Liver (tissue), 3 donors: ENCODE results near the gene COX10.

Experiments used
- CTCF ChIP-seq: fragments of 150-350 bp; IDR thresholded peaks from 2 replicates; pipeline ENCODE4 v1.5.1; 2017; ENCODE audit warnings: improper control_type of control experiment, low read depth, low read length; ENCODE audit not compliant: missing input control
- FOXA1 ChIP-seq: IDR thresholded peaks from 2 replicates; pipeline ENCODE4 v1.6.1; 2016; ENCODE audit warnings: antibody characterized with exemption
- JUND ChIP-seq, 2 donors: IDR thresholded peaks; 2 replicates each; pipeline ENCODE4 v1.6.1; 2016; ENCODE audit warnings: antibody characterized with exemption in 2 of 2
- MAX ChIP-seq: IDR thresholded peaks from 2 replicates; pipeline ENCODE4 v1.6.1; 2016; ENCODE audit warnings: antibody characterized with exemption
- RAD21 ChIP-seq, 2 donors: IDR thresholded peaks; 2 replicates each; pipeline ENCODE4 v1.6.1; 2016; ENCODE audit warnings: antibody characterized with exemption in 2 of 2, mild to moderate bottlenecking in 2 of 2
- REST ChIP-seq: IDR thresholded peaks from 2 replicates; pipeline ENCODE4 v1.6.1; 2016; ENCODE audit warnings: antibody characterized with exemption, mild to moderate bottlenecking
- SP1 ChIP-seq: IDR thresholded peaks from 2 replicates; pipeline ENCODE4 v1.6.1; 2018; ENCODE audit warnings: antibody characterized with exemption, mild to moderate bottlenecking
- TAF1 ChIP-seq: conservative IDR thresholded peaks from 2 replicates; pipeline ENCODE4 v1.6.1; 2016; ENCODE audit warnings: antibody characterized with exemption, mild to moderate bottlenecking
- donor health status: healthy.
- donor health status: healthy.

- TF ChIP-seq CTCF (no peak), RAD21 (IDR thresholded peaks at IDR 0.05) (no peak), MAX (no peak), REST (no peak), TAF1 (no peak), SP1 (no peak), FOXA1 (no peak), JUND (IDR thresholded peaks at IDR 0.05) (no peak)
Observed at GRCh38 chr17:14153374-14153773, 84.1 kb downstream of the COX10 start.
